ENCODE results near the gene LGR6.
"Not testable (repeated sequence)": the region's sequence is repeated elsewhere in the genome, so short reads cannot be mapped to it uniquely, and the experiment has no call there.

Gene LGR6

GRCh38 chr1:202241376-202242079 is 47.9 kb downstream of the LGR6 start:
- DNase-seq: no peak

GRCh38 chr1:202242080-202242419 is 48.5 kb downstream of the LGR6 start:
- no peak for DNase-seq

- DNase-seq: no peak
Observed at GRCh38 chr1:202243006-202243405, 49.4 kb downstream of the LGR6 start.

GRCh38 chr1:202244841-202245261 is 51.3 kb downstream of the LGR6 start:
- DNase-seq: no peak

GRCh38 chr1:202245391-202245790 is 51.8 kb downstream of the LGR6 start:
- DNase-seq: no peak

- no peak for DNase-seq
Observed at GRCh38 chr1:202247104-202247503, 53.5 kb downstream of the LGR6 start.

GRCh38 chr1:202247837-202248795 is 54.5 kb downstream of the LGR6 start:
- no peak for DNase-seq

GRCh38 chr1:202248861-202249260 is 55.3 kb downstream of the LGR6 start:
- no peak for DNase-seq

GRCh38 chr1:202249436-202249835 is 55.8 kb downstream of the LGR6 start:
- DNase-seq: no peak

- DNase-seq: no peak
Observed at GRCh38 chr1:202249846-202250245, 56.2 kb downstream of the LGR6 start.

- DNase-seq: no peak
Observed at GRCh38 chr1:202250982-202251381, 57.4 kb downstream of the LGR6 start.

GRCh38 chr1:202251424-202252256 is 58.0 kb downstream of the LGR6 start:
- DNase-seq: no peak

GRCh38 chr1:202252271-202252670 is 58.7 kb downstream of the LGR6 start:
- no peak for DNase-seq

GRCh38 chr1:202254454-202255252 is 61.1 kb downstream of the LGR6 start:
- no peak for DNase-seq

GRCh38 chr1:202255343-202255742 is 61.7 kb downstream of the LGR6 start:
- DNase-seq: no peak

GRCh38 chr1:202259705-202260104 is 66.1 kb downstream of the LGR6 start:
- no peak for DNase-seq

GRCh38 chr1:202261209-202261958 is 67.8 kb downstream of the LGR6 start:
- DNase-seq: not testable (repeated sequence)

- no peak for DNase-seq
Observed at GRCh38 chr1:202263628-202264027, 70.0 kb downstream of the LGR6 start.

GRCh38 chr1:202264300-202264699 is 70.7 kb downstream of the LGR6 start:
- no peak for DNase-seq

- DNase-seq: no peak
Observed at GRCh38 chr1:202264726-202265125, 71.1 kb downstream of the LGR6 start.

GRCh38 chr1:202266061-202266765 is 72.6 kb downstream of the LGR6 start:
- no peak for DNase-seq

Measured in NCI-H2081 treated with DMSO at 0.1 percent for 48 hours (cell line).